NCI-H524 treated with DMSO at 0.1 percent for 48 hours (cell line): Measurements from ENCODE around the gene CRAMP1.

Source experiments
- DNase-seq: peaks from one replicate; lab custom pipeline; 2025; lab: John Stamatoyannopoulos, UW

Gene CRAMP1

GRCh38 chr16:1635070-1635469 lies 22.9 kb downstream of the CRAMP1 start:
- no peak for DNase-seq

- no peak for DNase-seq
Observed at GRCh38 chr16:1637526-1637925, 25.4 kb downstream of the CRAMP1 start.

- no peak for DNase-seq
Observed at GRCh38 chr16:1638757-1639156, 26.6 kb downstream of the CRAMP1 start.

GRCh38 chr16:1639282-1639681 lies 27.1 kb downstream of the CRAMP1 start:
- DNase-seq = no peak

GRCh38 chr16:1639860-1640259 lies 27.7 kb downstream of the CRAMP1 start:
- no peak for DNase-seq

- no peak for DNase-seq
Observed at GRCh38 chr16:1640261-1640941, 28.2 kb downstream of the CRAMP1 start.

- no peak for DNase-seq
Observed at GRCh38 chr16:1641261-1641660, 29.1 kb downstream of the CRAMP1 start.

- DNase-seq = no peak
Observed at GRCh38 chr16:1642148-1642547, 30.0 kb downstream of the CRAMP1 start.

GRCh38 chr16:1642753-1643152 lies 30.6 kb downstream of the CRAMP1 start:
- DNase-seq = no peak

GRCh38 chr16:1643521-1643920 lies 31.4 kb downstream of the CRAMP1 start:
- no peak for DNase-seq

- no peak for DNase-seq
Observed at GRCh38 chr16:1645914-1646525, 33.9 kb downstream of the CRAMP1 start.

GRCh38 chr16:1647856-1648255 lies 35.7 kb downstream of the CRAMP1 start:
- DNase-seq = no peak

GRCh38 chr16:1650131-1650530 lies 38.0 kb downstream of the CRAMP1 start:
- DNase-seq = no peak

GRCh38 chr16:1651094-1651973 lies 39.2 kb downstream of the CRAMP1 start:
- DNase-seq = no peak

- no peak for DNase-seq
Observed at GRCh38 chr16:1651974-1652312, 39.8 kb downstream of the CRAMP1 start.

- no peak for DNase-seq
Observed at GRCh38 chr16:1653023-1653422, 40.9 kb downstream of the CRAMP1 start.

GRCh38 chr16:1654505-1655268 lies 42.5 kb downstream of the CRAMP1 start:
- DNase-seq = no peak

GRCh38 chr16:1655269-1655807 lies 43.2 kb downstream of the CRAMP1 start:
- DNase-seq = no peak

- DNase-seq = no peak
Observed at GRCh38 chr16:1655909-1656807, 44.0 kb downstream of the CRAMP1 start.

GRCh38 chr16:1656808-1657617 lies 44.9 kb downstream of the CRAMP1 start:
- no peak for DNase-seq
